SJCRH30 (cell line): ENCODE measurements around the gene ERO1B. TPM values are rescaled to one million over a fixed set of nuclear protein-coding genes. Genes with fewer than 3 reads are reported as not detected.

Experiments used
- DNase-seq, 2 experiments: peaks; one replicate each; pipeline ENCODE4 v3.0.0-alpha.2; 2015 to 2020
- H3K27ac ChIP-seq: fragments of 250-450 bp; sonication (Bioruptor Pico); 2 replicates; pipeline ENCODE4 v1.5.1; 2020; ENCODE audit warnings: mild to moderate bottlenecking, moderate library complexity
- H3K27me3 ChIP-seq: fragments of 250-450 bp; sonication (Bioruptor Pico); 2 replicates; pipeline ENCODE4 v1.5.1; 2020; ENCODE audit warnings: mild to moderate bottlenecking, moderate library complexity
- H3K36me3 ChIP-seq: fragments of 250-450 bp; sonication (Bioruptor Pico); 2 replicates; pipeline ENCODE4 v1.5.1; 2020; ENCODE audit warnings: mild to moderate bottlenecking, moderate library complexity
- H3K4me1 ChIP-seq: fragments of 250-450 bp; sonication (Bioruptor Pico); 2 replicates; pipeline ENCODE4 v1.5.1; 2020; ENCODE audit warnings: mild to moderate bottlenecking, moderate library complexity
- H3K4me3 ChIP-seq: fragments of 250-450 bp; sonication (Bioruptor Pico); 2 replicates; pipeline ENCODE4 v1.5.1; 2020; ENCODE audit warnings: mild to moderate bottlenecking, moderate library complexity
- H3K9me3 ChIP-seq: fragments of 250-450 bp; sonication (Bioruptor Pico); replicated peaks from 2 replicates; pipeline ENCODE4 v1.5.1; 2020; ENCODE audit warnings: mild to moderate bottlenecking, moderate library complexity
- total RNA-seq: library from RNA; depleted of rRNA; stranded (reverse); fragments of >200 nt; shearing (Covaris generic); gene quantifications from 2 replicates; pipeline ENCODE4 v1.2.3, GENCODE V29; 2014; rRNA removed

The ERO1B gene
- total RNA-seq, 1 experiment from 2014 or later: 3.6 TPM

GRCh38 chr1:236168716-236169429 lies 112.9 kb downstream of the ERO1B start:
- no peaks in the 10 kb centered on the region for H3K4me1 ChIP-seq
- no peak for DNase-seq
- no peaks in the 10 kb centered on the region for H3K9me3 ChIP-seq
- no peak overlapping the region for H3K27ac ChIP-seq
- no peaks in the 10 kb centered on the region for H3K27me3 ChIP-seq
- H3K4me3 ChIP-seq: no peak overlapping the region
- H3K36me3 ChIP-seq: no peaks in the 10 kb centered on the region

GRCh38 chr1:236167578-236167977 lies 114.2 kb downstream of the ERO1B start:
- Histone ChIP-seq H3K4me1 (no peaks in the 10 kb centered on the region), H3K36me3 (no peaks in the 10 kb centered on the region), H3K9me3 (no peaks in the 10 kb centered on the region), H3K27me3 (no peaks in the 10 kb centered on the region), H3K27ac (no peak overlapping the region), H3K4me3 (no peak overlapping the region)
- DNase-seq: no peak

- Histone ChIP-seq H3K36me3 (no peaks in the 10 kb centered on the region), H3K9me3 (no peaks in the 10 kb centered on the region), H3K27ac (no peak overlapping the region), H3K27me3 (no peaks in the 10 kb centered on the region), H3K4me3 (no peak overlapping the region), H3K4me1 (no peaks in the 10 kb centered on the region)
- no peak for DNase-seq
Measured at GRCh38 chr1:236167154-236167553, 114.6 kb downstream of the ERO1B start.

- Histone ChIP-seq H3K27ac (no peak overlapping the region), H3K9me3 (no peaks in the 10 kb centered on the region; the same call in 1 of the 2 replicates), H3K36me3 (no peaks in the 10 kb centered on the region), H3K27me3 (no peaks in the 10 kb centered on the region), H3K4me3 (no peak overlapping the region), H3K4me1 (no peaks in the 10 kb centered on the region)
- DNase-seq: no peak
Measured at GRCh38 chr1:236166041-236166440, 115.7 kb downstream of the ERO1B start.

Other genes with a start within 250 kb of the ERO1B start
- 27.4 and 29.6 TPM in 2 replicates for gene NID1, start 216.9 kb downstream of the ERO1B start, total RNA-seq
- 7.6 and 8.7 TPM in 2 replicates for gene GPR137B, start 139.4 kb downstream of the ERO1B start, total RNA-seq
- gene EDARADD, start 112.3 kb upstream of the ERO1B start, total RNA-seq: 3.8 and 4.3 TPM in 2 replicates
- 13.3 and 15.0 TPM in 2 replicates for gene LGALS8, start 242.0 kb upstream of the ERO1B start, total RNA-seq